Endothelial cell of umbilical vein (primary cell): ENCODE measurements around the gene SPRR2G. TPM values are rescaled to one million over a fixed set of nuclear protein-coding genes. Genes with fewer than 3 reads are reported as not detected.

Source experiments
- BruUV-seq: library from RNA; stranded (reverse); fragments of 400-500 nt; replicated peaks from 2 replicates; lab custom pipeline; 2021; lab: Mats Ljungman, UMichigan
- CTCF ChIA-PET: fragments of 300-600, 350-600 bp; sonication (Branson Sonifier 250); formaldehyde crosslinking; loops from one replicate; lab custom pipeline; 2021; ENCODE audit warnings: antibody characterized with exemption, inconsistent platforms; lab: Charles Lee
- POLR2A ChIA-PET: fragments of 300-600, 350-600 bp; sonication (Branson Sonifier 250); formaldehyde crosslinking; loops from one replicate; lab custom pipeline; 2021; ENCODE audit warnings: antibody characterized with exemption, inconsistent platforms; lab: Charles Lee
- DNase-seq: peaks from one replicate; pipeline ENCODE4 v3.0.0-alpha.2; 2011; ENCODE audit warnings: low read depth, low spot score
- FAIRE-seq: peaks from 2 replicates; lab custom pipeline; 2011; peaks lifted over from hg19 to GRCh38; lab: Jason Lieb, UNC
- H2AFZ ChIP-seq: 2 replicates; pipeline ENCODE4 v1.6.0; 2012; ENCODE audit warnings: low read depth, low read length, control low read depth, inconsistent platforms
- H3K27ac ChIP-seq: 2 replicates; pipeline ENCODE4 v1.5.1; 2011; ENCODE audit warnings: low read depth, mild to moderate bottlenecking, control low read depth, low read length, moderate library complexity; ENCODE audit not compliant: insufficient read depth
- H3K27me3 ChIP-seq, 2 experiments: 2 replicates each; pipeline versions ENCODE4 v1.6.0 to v1.6.1; 2011; ENCODE audit warnings: low read length in 2 of 2, mixed read lengths in 1 of 2; ENCODE audit not compliant: control insufficient read depth in 2 of 2, insufficient read depth in 2 of 2
- H3K36me3 ChIP-seq, 2 experiments: 2 replicates in 1 of 2; 3 replicates in 1 of 2; pipeline ENCODE4 v1.5.1; 2011; ENCODE audit warnings: low read length in 2 of 2, mild to moderate bottlenecking in 1 of 2, moderate library complexity in 1 of 2; ENCODE audit not compliant: control insufficient read depth in 2 of 2, insufficient read depth in 2 of 2; ENCODE audit errors: extremely low read depth in 1 of 2
- H3K4me1 ChIP-seq: 3 replicates; pipeline ENCODE4 v1.5.1; 2011; ENCODE audit warnings: mild to moderate bottlenecking, low read length; ENCODE audit not compliant: control insufficient read depth, insufficient read depth; ENCODE audit errors: extremely low read depth
- H3K4me2 ChIP-seq: 2 replicates; pipeline ENCODE4 v1.6.1; 2011; ENCODE audit warnings: low read length, control low read depth, mixed read lengths; ENCODE audit not compliant: insufficient read depth
- H3K4me3 ChIP-seq, 3 experiments: fragments of 200-600 bp in 1 of 3; sonication (generic), shearing (Covaris generic) in 1 of 3; replicated peaks in 1 of 3; 2 replicates each; pipeline ENCODE4 v1.5.1; 2011 to 2016; ENCODE audit warnings: control low read depth in 3 of 3, low read length in 3 of 3, mild to moderate bottlenecking in 2 of 3, inconsistent platforms in 1 of 3, low read depth in 1 of 3, moderate library complexity in 1 of 3; ENCODE audit not compliant: insufficient read depth in 1 of 3
- H3K79me2 ChIP-seq: 2 replicates; pipeline ENCODE4 v1.6.0; 2012; ENCODE audit warnings: low read length, inconsistent platforms; ENCODE audit not compliant: control insufficient read depth, insufficient read depth
- H3K9ac ChIP-seq: replicated peaks from 2 replicates; pipeline ENCODE3; 2011; ENCODE audit warnings: low read length, control low read depth; ENCODE audit not compliant: insufficient read depth; ENCODE audit errors: extremely low read depth
- H3K9me1 ChIP-seq: replicated peaks from 3 replicates; pipeline ENCODE4 v1.6.0; 2011; ENCODE audit warnings: mild to moderate bottlenecking, low read length; ENCODE audit not compliant: control insufficient read depth, insufficient read depth; ENCODE audit errors: extremely low read depth
- H3K9me3 ChIP-seq: replicated peaks from 2 replicates; pipeline ENCODE4 v1.5.1; 2012; ENCODE audit warnings: low read length, inconsistent platforms; ENCODE audit not compliant: control insufficient read depth, insufficient read depth
- H4K20me1 ChIP-seq: replicated peaks from 2 replicates; pipeline ENCODE3; 2011; ENCODE audit warnings: mild to moderate bottlenecking, low read length; ENCODE audit not compliant: control insufficient read depth, insufficient read depth; ENCODE audit errors: extremely low read depth
- CTCF ChIP-seq, 2 donors: IDR thresholded peaks; 1 replicate in 1 of 2; 2 replicates in 1 of 2; pipeline ENCODE4 v1.5.1; 2011; ENCODE audit warnings: low read length in 2 of 2, mild to moderate bottlenecking in 2 of 2, moderate library complexity in 2 of 2, control low read depth in 1 of 2, inconsistent platforms in 1 of 2, low read depth in 1 of 2; ENCODE audit not compliant: insufficient read depth in 1 of 2; ENCODE audit errors: extremely low read depth in 1 of 2
- EZH2 ChIP-seq: IDR thresholded peaks from 2 replicates; pipeline ENCODE4 v1.6.1; 2012; ENCODE audit warnings: borderline replicate concordance, low read depth, mild to moderate bottlenecking, moderate library complexity, low read length, inconsistent platforms; ENCODE audit not compliant: severe bottlenecking
- FOS ChIP-seq: IDR thresholded peaks from 2 replicates; pipeline ENCODE4 v1.6.1; 2011; ENCODE audit warnings: mild to moderate bottlenecking, low read length, moderate library complexity, borderline replicate concordance; ENCODE audit not compliant: insufficient read depth
- GATA2 ChIP-seq: IDR thresholded peaks from 2 replicates; pipeline ENCODE4 v1.7.0; 2011; ENCODE audit warnings: low read depth, mild to moderate bottlenecking, moderate library complexity, mixed read lengths, low read length; ENCODE audit not compliant: insufficient read length, insufficient read depth
- JUN ChIP-seq: IDR thresholded peaks from 2 replicates; pipeline ENCODE4 v1.6.1; 2011; ENCODE audit warnings: borderline replicate concordance, low read depth; ENCODE audit not compliant: insufficient read length, insufficient read depth
- MAX ChIP-seq: IDR thresholded peaks from 2 replicates; pipeline ENCODE4 v1.6.1; 2011; ENCODE audit not compliant: insufficient read depth, insufficient read length
- MYC ChIP-seq: IDR thresholded peaks from one replicate; pipeline ENCODE4 v1.6.1; 2011; ENCODE audit warnings: mild to moderate bottlenecking, low read depth, low read length
- POLR2A ChIP-seq: IDR thresholded peaks from 2 replicates; pipeline ENCODE4 v1.6.1; 2012; ENCODE audit warnings: low read depth, mild to moderate bottlenecking, control low read depth, low read length
- POLR2AphosphoS5 ChIP-seq: IDR thresholded peaks from 2 replicates; pipeline ENCODE4 v1.6.1; 2012; ENCODE audit warnings: low read depth, mild to moderate bottlenecking, control low read depth, low read length, moderate library complexity; ENCODE audit not compliant: insufficient read depth
- dilution Hi-C: fragments of 300-500 bp; cut with MboI; formaldehyde crosslinking; loops from one replicate; pipeline ENCODE4 v1.15.0; 2019; ENCODE audit warnings: low sequenced_read_pairs; ENCODE audit not compliant: extremely low pct_ligation_motif_present
- intact Hi-C: fragments of 100-400 bp; cut with micrococcal nuclease; formaldehyde crosslinking; loops from one replicate; pipeline ENCODE4 v1.10.0; 2022
- polyA plus RNA-seq, 4 experiments: library from polyadenylated mRNA; depleted of rRNA in 3 of 4; stranded (reverse) in 3 of 4; unstranded in 1 of 4; fragments of >200 nt; gene quantifications; 2 replicates each; pipeline versions ENCODE4 v1.2.1 to v1.2.3, GENCODE V29; 2011 to 2012; ENCODE audit warnings: missing spikeins in 1 of 4
- total RNA-seq: library from RNA; stranded (reverse); gene quantifications from 2 replicates; pipeline ENCODE4 v1.2.3, GENCODE V29; 2021

SPRR2G gene
- total and polyA plus RNA-seq, 2 donors (not counting 3 experiments of a cell fraction or from before 2014, with no cell fraction given) = not detected

DNA sequence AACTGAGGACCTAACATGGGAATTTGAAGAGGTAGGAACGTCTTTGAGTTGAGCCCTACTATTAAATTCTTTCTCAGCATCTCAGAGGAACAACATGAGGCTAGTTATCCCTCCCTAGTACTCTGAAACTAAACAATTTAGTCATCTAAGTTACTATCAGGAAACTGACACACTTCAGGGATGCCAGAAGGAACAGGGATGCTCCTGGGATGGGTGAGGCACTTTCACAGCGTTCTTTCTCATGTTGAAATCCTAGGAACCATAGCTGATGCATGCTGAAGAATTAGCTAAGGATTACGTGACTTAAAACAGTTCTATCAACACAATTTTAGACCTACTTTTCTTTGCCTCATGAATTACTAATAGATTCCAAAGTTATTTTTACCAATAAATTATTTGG is 1.8 kb upstream of the SPRR2G start:
- BruUV-seq = no TSS peak
- intact Hi-C loops = no loop called here
- no peak overlapping the region for H2AFZ ChIP-seq
- no peak overlapping the region for H3K4me2 ChIP-seq
- no peak for TF ChIP-seq POLR2AphosphoS5
- TF ChIP-seq FOS = no peak
- no peak for TF ChIP-seq CTCF (IDR thresholded peaks at IDR 0.05; ENCODE audit: extremely low read depth in 1 of 2, insufficient read depth in 1 of 2, low read depth in 1 of 2, low read length in 2 of 2)
- no peak for TF ChIP-seq MYC
- TF ChIP-seq EZH2 = no peak
- no peak for TF ChIP-seq JUN
- no peak for TF ChIP-seq MAX
- no peak for TF ChIP-seq GATA2
- no peak for TF ChIP-seq POLR2A
- FAIRE-seq = no peak
- H3K4me3 ChIP-seq = no peak overlapping the region
- no peak for DNase-seq
- H3K27ac ChIP-seq = no peak overlapping the region
- H3K4me1 ChIP-seq = no peaks in the 10 kb centered on the region
- H3K36me3 ChIP-seq = no peaks in the 10 kb centered on the region
- H3K79me2 ChIP-seq = no peaks in the 10 kb centered on the region
- dilution Hi-C loops = no loop called here
- no peaks in the 10 kb centered on the region for H3K9me1 ChIP-seq
- no peaks in the 10 kb centered on the region for H4K20me1 ChIP-seq
- no peaks in the 10 kb centered on the region for H3K9me3 ChIP-seq
- no peak overlapping the region for H3K9ac ChIP-seq
- ChIA-PET POLR2A (no interaction called here), CTCF (no interaction called here)
- H3K27me3 ChIP-seq = peaks cover 0 to 3% of the 10 kb centered on the region in 2 experiments
